GM19324 (cell line): ENCODE data around the gene KCNJ12.
"Not testable (repeated sequence)": the region's sequence is repeated elsewhere in the genome, so short reads cannot be mapped to it uniquely, and the experiment has no call there.

Experiments used
- ATAC-seq: cut with Tn5 transposase; IDR thresholded peaks from one replicate; pipeline ENCODE4 v1.9.1; 2021; ENCODE audit warnings: mild to moderate bottlenecking, moderate library complexity; ENCODE audit not compliant: unreplicated experiment, low FRiP score

Gene KCNJ12

DNA sequence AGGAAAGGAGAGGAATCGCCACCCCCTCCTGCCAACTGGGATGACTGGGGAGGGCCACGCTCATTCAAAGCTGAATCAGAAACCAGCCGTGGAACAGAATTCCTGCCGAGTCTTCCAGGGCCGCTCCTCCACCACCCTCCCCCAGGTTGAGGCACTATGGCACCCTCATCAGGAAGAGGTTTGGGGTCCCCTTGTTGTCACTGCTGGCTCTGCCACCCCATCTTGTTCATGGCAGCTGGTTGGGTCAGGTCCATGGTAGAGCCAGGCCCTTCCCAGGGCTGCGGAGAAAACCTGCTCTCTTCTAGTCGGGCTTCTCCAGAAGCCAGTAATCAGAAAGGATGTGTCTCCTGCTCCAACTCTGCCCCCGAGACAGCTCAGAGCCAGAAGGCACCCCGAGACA is 41.8 kb downstream of the KCNJ12 start:
- ATAC-seq, result no peak

DNA sequence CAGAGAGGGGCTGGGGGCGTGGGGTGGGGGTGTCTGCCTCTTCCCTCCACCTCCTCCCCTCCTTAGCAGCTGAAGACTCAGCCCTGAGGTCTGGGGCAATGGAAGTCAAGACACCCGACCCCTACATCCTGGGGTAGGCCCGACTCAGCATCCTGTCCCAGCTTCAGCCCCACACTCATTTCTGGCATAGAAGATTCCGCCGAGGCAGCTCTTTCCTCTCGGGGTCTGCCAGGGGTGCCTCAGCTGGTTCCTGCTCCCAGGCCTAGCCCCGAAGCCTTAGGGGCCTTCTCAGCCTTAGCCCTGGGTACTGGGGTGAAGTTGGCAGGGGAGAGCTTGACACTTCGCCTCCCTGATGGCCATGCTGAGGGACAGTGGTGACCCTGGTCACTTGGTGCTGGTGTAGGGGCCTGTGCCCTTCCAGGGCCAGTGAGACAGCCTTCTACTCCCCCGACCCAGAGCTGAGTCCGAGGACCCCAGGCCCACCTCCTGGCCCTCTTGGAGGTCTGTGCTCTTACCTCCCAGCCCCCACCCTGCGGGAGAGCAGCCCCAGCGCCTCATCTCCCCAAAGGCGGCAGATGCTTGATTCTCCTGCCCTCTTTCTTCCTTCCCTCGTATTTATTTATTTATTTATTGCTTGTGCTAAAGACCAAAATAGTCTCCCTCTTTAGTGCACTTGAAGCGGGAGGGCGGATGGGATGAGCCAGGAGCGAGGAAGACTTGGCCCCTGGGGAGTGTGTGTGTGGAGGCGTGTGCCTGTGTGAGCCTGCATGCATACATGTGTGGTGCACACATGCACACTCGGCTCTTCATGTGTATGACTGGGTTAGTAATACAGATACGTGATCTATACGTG is 42.5 kb downstream of the KCNJ12 start:
- no peak for ATAC-seq

DNA sequence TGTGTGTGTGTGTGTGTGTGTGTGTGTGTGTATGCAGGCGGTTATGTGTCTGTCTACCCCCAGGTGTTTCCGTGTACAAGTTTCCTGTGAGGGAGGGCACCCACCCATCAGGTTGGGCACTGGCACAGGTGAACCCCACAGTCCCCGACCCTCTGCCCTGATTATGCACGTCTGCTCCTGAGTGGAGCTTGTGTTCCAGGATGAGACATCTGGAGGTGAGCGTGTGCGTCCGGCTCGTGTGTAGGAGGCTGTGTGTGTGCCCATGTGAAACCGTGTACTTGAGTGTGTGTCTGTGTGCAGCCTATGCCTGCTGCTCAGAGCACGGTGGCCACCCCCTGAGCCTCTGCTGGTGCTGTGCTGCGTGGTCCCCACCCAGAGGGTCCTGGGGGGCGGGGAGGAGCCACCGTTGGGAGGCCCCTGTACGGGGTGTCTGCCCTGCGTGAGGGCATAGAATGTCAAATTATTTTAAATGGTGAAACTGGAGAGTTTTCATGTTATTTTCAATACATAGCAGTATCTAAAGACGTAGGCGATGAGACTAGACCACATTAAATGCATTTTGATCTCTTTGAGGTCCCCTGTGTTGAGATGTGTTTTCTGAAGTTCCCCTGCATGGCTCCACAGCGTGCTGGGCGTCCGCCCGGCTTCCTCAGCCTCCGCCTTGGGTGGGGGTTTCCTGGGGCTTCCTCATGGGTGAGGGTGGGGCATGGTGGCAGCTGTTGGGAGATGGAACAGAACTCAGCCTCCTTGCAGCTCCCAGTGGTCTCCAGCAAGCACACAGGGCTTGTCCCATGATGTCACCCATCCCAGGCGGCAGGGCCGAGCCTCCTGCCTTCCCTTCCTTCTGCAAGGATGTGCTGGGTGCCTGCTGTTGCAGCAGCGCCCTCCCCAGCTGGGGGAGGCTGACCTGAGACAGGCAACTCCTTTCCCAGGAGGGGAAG is 43.4 kb downstream of the KCNJ12 start:
- no peak for ATAC-seq

DNA sequence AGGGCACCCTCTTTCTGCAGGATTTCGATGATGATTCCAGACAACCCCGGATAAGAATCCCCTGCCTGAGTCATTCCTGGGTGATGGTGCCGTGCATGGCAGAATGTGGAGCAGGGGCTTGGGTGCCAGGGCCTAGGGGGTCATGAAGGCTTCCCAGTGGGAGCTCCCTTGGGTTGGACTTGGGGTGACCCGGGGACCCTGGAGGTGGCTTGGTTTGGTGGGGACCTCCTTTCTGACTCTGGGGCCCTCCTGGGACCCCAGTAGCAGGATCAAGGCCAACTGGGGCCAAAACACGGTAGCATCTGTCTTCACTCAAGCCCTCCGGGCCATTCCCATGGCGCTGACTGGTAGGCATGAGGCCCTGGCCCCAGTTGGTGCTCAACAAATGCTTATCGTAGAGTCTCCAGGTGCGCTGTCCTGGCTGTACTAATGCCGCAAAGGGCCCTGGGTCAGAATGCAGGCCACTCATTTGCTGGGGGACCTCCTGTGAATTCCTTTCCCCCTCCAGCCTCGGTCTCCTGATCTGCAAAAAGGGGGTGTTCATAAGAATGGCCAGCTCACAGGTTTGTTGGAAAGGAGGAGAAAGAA is 44.4 kb downstream of the KCNJ12 start:
- not testable (repeated sequence) for ATAC-seq

GRCh38 chr17:21421421-21422310 is 45.5 kb downstream of the KCNJ12 start:
- not testable (repeated sequence) for ATAC-seq

DNA sequence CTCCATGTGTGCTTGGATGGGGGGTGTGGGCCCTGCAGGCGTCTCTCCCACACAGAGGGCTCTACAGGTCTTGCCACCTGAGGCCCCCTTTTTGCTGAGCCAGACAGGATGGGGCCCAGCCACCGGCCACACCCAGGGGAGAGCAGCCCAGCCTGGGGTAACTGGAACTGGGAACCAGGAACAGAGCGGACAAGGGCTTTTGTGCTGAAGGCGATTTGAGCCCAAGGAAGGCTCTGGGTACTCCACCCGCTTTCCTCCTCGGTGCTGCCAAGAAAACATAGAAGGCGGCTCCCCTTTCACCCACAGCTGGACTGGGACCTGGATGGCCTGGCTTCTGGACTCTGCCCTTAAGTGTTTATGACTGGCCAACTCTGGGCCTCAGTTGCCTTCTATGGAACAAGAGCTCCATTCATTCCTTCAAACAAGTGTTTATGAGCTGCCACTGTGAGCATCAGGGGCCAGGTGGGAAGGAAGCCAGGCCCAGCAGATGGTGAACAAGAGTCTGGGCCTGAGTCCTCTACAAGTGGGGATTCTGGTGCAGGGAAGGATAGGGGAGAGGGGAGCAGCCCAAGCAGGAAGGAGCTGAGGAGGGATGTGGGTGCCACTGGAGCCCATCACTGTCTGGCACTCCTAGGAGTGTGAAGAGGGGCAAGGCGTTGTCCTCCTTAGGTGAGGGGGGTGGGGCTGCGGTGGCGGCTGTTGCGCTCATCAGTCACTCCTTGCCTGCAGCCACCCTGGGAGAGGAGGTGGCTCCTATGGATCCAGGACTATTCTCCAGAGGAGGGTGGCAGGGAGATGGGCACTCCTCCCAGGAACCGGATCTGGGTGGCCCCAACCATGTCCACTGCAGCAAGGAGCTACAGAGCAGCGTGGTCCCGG is 46.4 kb downstream of the KCNJ12 start:
- not testable (repeated sequence) for ATAC-seq

DNA sequence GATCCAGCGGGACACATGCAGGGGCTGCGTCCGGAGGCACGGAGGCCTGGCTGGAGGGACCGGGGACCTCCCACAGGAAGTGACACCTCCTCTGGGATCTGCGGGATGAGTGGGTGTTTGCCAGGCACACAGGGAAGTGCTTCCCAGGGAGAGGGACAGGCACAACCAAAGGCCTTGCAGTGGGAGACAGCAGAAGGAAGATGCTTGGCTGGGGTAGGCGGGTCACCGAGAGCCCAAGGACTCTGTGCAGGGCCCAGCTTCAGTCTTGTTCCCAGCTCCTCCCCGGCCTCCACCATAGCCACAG is 47.0 kb downstream of the KCNJ12 start:
- ATAC-seq, result not testable (repeated sequence)

- ATAC-seq, result not testable (repeated sequence)
Measured at GRCh38 chr17:21424697-21425096, 48.5 kb downstream of the KCNJ12 start.

- ATAC-seq, result no peak
Measured at GRCh38 chr17:21425321-21425720, 49.2 kb downstream of the KCNJ12 start.

DNA sequence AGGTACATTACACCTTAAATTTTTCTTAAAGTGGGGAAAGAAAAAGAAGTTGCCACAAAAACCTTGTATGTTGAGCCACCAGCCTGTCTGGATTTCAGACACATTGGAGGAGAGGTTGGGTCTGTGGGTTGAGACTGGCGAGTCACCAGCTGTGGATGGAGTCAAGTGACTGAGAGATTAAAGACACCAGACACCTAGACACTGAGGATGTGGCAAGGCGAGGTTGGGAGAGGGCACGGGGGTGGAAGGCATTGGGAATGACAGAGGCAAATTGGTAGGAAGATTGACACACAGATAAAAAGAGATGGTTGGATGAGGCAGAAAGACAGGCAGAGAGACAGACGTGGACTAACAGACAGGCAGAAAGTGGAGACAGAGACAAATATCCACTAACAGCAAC is 49.6 kb downstream of the KCNJ12 start:
- no peak for ATAC-seq

- not testable (repeated sequence) for ATAC-seq
Measured at GRCh38 chr17:21426246-21426645, 50.1 kb downstream of the KCNJ12 start.

DNA sequence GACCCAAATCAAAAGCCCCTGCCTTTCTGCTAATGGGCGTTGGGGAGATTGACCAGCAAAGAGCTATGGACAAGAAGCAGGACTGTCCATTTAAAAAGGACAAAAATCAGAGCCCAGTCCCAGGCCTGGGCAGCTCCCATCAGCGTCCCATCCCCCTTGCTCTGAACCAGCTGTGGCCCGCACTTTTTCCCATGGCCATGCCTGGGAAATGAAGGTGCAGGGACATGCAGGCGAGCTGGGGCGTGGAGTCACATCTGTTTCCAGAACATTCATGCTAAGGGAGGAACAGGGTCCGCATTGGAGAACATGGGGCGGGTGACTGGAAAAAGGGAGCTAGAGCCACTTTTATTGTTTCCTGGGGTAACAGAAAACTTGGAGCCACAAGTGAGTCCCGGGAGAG is 50.7 kb downstream of the KCNJ12 start:
- not testable (repeated sequence) for ATAC-seq

DNA sequence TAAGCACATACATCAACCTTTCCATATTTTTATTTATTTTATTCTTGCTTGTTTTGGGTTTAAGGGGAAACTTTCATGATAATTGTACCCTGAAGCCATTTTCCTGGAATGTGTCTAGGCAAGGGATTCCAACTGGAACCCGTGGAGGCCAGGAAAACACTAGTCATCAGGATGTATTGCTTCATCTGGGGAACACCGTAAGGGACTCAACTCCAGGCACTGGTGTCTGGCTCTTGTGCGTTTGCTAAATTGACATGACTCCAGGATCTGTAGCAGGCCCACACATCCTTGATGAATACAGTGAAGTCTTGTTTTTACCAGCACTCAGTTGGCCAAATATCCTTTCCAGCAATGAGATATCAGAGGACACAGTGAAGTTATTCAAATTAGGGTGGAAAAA is 51.6 kb downstream of the KCNJ12 start:
- not testable (repeated sequence) for ATAC-seq

- not testable (repeated sequence) for ATAC-seq
Measured at GRCh38 chr17:21428752-21429424, 52.7 kb downstream of the KCNJ12 start.

DNA sequence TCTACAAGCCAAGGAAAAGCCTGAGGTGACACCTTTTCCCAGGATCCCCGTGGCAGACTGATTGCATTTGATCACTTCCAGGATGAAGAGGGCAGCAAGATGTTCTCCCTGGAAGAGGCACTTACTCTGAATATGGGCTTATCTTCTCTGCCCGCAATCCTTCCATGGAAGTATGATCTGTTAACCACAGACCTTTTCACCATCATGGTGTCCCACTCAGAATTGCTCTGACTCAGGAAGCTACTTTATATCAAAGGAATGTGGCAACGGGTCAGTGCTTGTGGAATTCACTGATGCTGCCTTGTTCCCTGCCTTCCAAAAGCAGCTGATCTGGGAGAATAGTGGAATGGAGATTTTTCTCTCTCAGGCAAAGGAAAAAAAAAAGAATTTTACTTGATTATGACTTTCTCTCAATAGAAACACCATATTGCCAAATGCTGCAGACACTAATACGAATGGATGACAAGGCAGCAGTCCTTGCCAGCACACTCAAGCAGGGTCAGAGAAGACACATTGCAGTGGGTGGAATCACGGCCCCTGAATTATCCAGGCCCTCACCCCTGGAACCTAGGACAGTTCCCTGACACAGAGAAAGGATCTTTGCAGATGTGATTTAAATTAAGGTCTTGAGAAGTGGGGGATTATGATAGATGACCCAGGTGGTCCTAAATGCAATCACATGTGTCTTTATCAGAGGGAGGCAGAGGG is 53.9 kb downstream of the KCNJ12 start:
- not testable (repeated sequence) for ATAC-seq

- not testable (repeated sequence) for ATAC-seq
Measured at GRCh38 chr17:21433971-21434370, 57.8 kb downstream of the KCNJ12 start.

- not testable (repeated sequence) for ATAC-seq
Measured at GRCh38 chr17:21434976-21435375, 58.8 kb downstream of the KCNJ12 start.

DNA sequence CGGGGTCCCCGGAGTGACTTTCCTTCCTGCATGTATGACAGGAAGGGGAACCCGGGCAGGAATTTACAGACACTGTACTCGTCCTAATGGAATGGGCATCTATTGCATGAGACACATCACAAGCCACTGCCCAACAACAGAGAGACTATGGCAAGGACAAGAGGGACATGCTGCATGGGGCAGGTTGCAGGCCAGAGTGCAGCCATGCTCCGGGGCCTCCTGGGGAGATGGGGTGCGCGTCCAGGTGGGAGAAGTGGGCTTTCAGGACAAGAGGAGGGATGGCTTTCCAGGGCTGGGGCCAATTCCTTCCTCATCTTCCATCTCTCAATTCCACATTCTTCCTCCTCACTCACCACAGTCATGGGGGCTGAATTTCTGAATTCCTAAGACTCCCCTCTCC is 60.3 kb downstream of the KCNJ12 start:
- not testable (repeated sequence) for ATAC-seq
